OCI-LY3 (cell line): ENCODE results near the gene PTPN5.

Experiments used
- H2AFZ ChIP-seq: fragments of 200-600, 300-600 bp; shearing (Covaris generic); 2 replicates; pipeline ENCODE4 v1.6.0; 2014; ENCODE audit warnings: antibody characterized with exemption, low read depth, low read length
- H3K27ac ChIP-seq: fragments of 200-600, 300-600 bp; sonication (generic); 2 replicates; pipeline ENCODE4 v1.5.1; 2014; ENCODE audit warnings: mild to moderate bottlenecking, low read length, moderate library complexity, mixed read lengths
- H3K27me3 ChIP-seq: fragments of 200-600, 300-600 bp; sonication (generic); 2 replicates; pipeline ENCODE4 v1.6.1; 2014; ENCODE audit warnings: low read depth, low read length, mixed read lengths
- H3K36me3 ChIP-seq: fragments of 200-600, 300-600 bp; sonication (generic); replicated peaks from 2 replicates; pipeline ENCODE3; 2014; ENCODE audit warnings: low read depth, low read length, mixed read lengths
- H3K4me1 ChIP-seq: fragments of 300-600, 200-600 bp; sonication (generic); 2 replicates; pipeline ENCODE4 v1.6.1; 2014; ENCODE audit warnings: low read length, mixed read lengths
- H3K4me2 ChIP-seq: fragments of 200-600, 300-600 bp; sonication (generic); 2 replicates; pipeline ENCODE4 v1.6.1; 2014; ENCODE audit warnings: low read length, mixed read lengths
- H3K4me3 ChIP-seq: fragments of 300-600, 200-600 bp; sonication (generic); 2 replicates; pipeline ENCODE4 v1.5.1; 2014; ENCODE audit warnings: antibody characterized with exemption, mild to moderate bottlenecking, low read length, moderate library complexity
- H3K79me2 ChIP-seq: fragments of 300-600, 200-600 bp; shearing (Covaris generic); 2 replicates; pipeline ENCODE4 v1.6.1; 2014; ENCODE audit warnings: mild to moderate bottlenecking, low read length, mixed read lengths
- H3K9ac ChIP-seq: fragments of 300-600, 200-600 bp; shearing (Covaris generic); 2 replicates; pipeline ENCODE4 v1.6.0; 2014; ENCODE audit warnings: mild to moderate bottlenecking, low read length, moderate library complexity
- H3K9me3 ChIP-seq: fragments of 200-600, 300-600 bp; shearing (Covaris generic); 2 replicates; pipeline ENCODE4 v1.6.1; 2014; ENCODE audit warnings: low read length, mixed read lengths; ENCODE audit not compliant: insufficient read depth
- H4K20me1 ChIP-seq: fragments of 200-600, 300-600 bp; sonication (generic); 2 replicates; pipeline ENCODE4 v1.6.1; 2016; ENCODE audit warnings: low read length, mixed read lengths; ENCODE audit not compliant: insufficient read depth
- CTCF ChIP-seq: fragments of 200-600, 300-600 bp; sonication (generic); IDR thresholded peaks from 2 replicates; pipeline ENCODE4 v1.5.1; 2014; ENCODE audit warnings: antibody characterized with exemption, low read length, low read depth
- EZH2phosphoT487 ChIP-seq: fragments of 200-600 bp; shearing (Covaris generic); IDR thresholded peaks from 2 replicates; pipeline ENCODE4 v1.6.1; 2018; ENCODE audit warnings: antibody characterized with exemption, mixed run types, low read depth

The PTPN5 gene

DNA sequence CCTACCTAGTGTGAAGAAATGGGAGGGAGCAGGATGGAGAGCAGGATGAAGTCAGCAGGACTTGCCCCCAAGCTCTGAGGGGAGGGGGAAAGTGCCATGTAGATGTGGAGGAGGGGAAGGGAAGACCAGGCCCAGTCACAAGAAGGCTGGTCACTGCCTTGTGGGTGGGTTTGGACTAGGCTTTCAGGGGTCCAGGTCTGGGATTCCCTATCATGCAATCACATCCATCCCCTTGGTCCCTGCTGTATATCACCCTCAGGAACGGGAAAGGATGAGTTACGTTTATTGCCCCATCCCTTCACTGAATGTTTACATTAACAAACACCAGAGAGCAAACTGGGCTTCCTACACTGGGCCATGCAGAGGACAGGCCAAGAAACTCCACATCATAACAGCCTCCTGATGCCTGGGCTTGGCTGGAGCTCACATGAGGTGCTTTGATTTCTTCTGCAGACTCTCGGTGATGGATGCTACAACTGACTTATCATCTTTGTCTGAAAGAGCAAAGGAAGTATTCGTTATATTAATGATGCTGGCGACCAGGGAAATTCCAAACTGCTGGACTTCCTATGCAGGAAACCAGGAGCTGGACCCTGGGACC is 87.5 kb downstream of the PTPN5 start:
- TF ChIP-seq EZH2phosphoT487 = no peak
- no peak for TF ChIP-seq CTCF
- no peak overlapping the region for H2AFZ ChIP-seq
- H3K4me3 ChIP-seq = no peak overlapping the region
- H3K9me3 ChIP-seq = no peaks in the 10 kb centered on the region
- peaks cover 26% of the 10 kb centered on the region for H3K4me1 ChIP-seq
- H3K79me2 ChIP-seq = no peaks in the 10 kb centered on the region
- H3K27me3 ChIP-seq = peaks cover 21% of the 10 kb centered on the region
- no peak overlapping the region for H3K9ac ChIP-seq
- H3K27ac ChIP-seq = no peak overlapping the region
- no peaks in the 10 kb centered on the region for H4K20me1 ChIP-seq
- no peak overlapping the region for H3K4me2 ChIP-seq
- no peaks in the 10 kb centered on the region for H3K36me3 ChIP-seq

DNA sequence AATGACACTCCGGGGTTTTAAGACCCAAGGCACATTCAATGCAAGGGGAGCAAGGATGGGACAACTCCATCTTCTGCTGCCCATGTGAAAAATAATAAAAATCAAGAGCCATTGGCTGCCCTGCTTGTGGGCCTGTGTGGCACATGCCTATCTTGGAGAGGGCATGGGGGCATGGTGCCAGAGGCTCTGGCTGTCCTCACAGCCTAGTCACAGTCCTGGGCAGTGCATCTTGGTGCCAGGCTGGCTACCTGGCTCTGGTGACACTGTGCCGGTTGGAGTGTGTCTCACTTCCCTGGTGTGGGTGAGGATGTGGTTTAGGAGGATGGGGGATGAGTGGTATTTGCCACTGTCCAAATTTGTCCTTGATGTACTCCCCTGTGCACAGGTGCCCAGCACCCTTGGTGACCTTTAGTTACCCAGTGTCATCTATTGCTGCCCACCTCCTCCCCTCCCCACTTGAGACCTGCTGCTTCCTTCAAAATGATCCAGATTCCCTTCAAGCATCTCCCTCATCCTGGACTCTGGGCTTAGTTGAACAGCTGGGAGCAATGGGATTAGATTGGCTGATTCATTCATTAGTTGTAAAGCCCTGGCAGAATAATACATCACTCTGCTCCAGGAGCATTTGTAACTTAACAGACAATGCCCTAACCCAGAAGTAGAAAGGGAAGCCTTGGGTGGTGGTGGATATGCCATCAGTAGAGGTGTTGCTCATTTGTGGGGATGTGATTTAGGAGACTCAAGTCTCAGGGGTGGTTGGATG is 88.4 kb downstream of the PTPN5 start:
- Histone ChIP-seq H3K9me3 (no peaks in the 10 kb centered on the region), H3K36me3 (no peaks in the 10 kb centered on the region), H3K27ac (no peak overlapping the region), H3K27me3 (peaks cover 19% of the 10 kb centered on the region), H3K4me1 (peaks cover 27% of the 10 kb centered on the region), H2AFZ (no peak overlapping the region), H4K20me1 (no peaks in the 10 kb centered on the region), H3K4me2 (no peak overlapping the region), H3K79me2 (no peaks in the 10 kb centered on the region), H3K9ac (no peak overlapping the region), H3K4me3 (no peak overlapping the region)
- TF ChIP-seq EZH2phosphoT487 (no peak), CTCF (no peak)

- Histone ChIP-seq H3K4me1 (peaks cover 19% of the 10 kb centered on the region), H3K27me3 (peaks cover 24% of the 10 kb centered on the region), H4K20me1 (no peaks in the 10 kb centered on the region), H3K4me3 (no peak overlapping the region), H3K4me2 (no peak overlapping the region), H3K79me2 (no peaks in the 10 kb centered on the region), H3K36me3 (no peaks in the 10 kb centered on the region), H3K9me3 (no peaks in the 10 kb centered on the region), H3K9ac (no peak overlapping the region), H3K27ac (no peak overlapping the region), H2AFZ (no peak overlapping the region)
- TF ChIP-seq CTCF (no peak), EZH2phosphoT487 (no peak)
Observed at GRCh38 chr11:18701614-18702216, 89.9 kb downstream of the PTPN5 start.

DNA sequence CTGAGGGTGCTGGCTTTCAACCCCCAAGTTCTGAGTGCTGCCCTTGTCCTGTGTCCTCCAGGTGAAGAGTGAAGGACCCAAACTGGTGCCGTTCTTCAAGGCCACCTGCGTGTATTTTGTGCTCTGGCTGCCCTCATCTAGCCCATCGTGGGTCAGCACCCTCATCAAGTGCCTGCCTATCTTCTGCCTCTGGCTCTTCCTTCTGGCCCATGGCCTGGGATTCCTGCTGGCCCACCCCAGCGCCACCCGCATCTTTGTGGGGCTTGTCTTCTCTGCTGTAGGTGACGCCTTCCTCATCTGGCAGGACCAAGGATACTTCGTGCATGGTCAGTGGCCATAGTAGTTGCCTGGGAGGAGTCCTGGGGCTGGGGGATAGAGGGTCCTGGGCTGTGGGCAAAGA is 90.7 kb downstream of the PTPN5 start:
- no peak overlapping the region for H3K4me3 ChIP-seq
- H3K36me3 ChIP-seq = no peaks in the 10 kb centered on the region
- no peak overlapping the region for H3K4me2 ChIP-seq
- H3K9ac ChIP-seq = no peak overlapping the region
- H3K27ac ChIP-seq = no peak overlapping the region
- H3K79me2 ChIP-seq = no peaks in the 10 kb centered on the region
- H3K27me3 ChIP-seq = peaks cover 29% of the 10 kb centered on the region
- H3K9me3 ChIP-seq = no peaks in the 10 kb centered on the region
- TF ChIP-seq EZH2phosphoT487 (no peak), CTCF (no peak)
- H2AFZ ChIP-seq = no peak overlapping the region
- H3K4me1 ChIP-seq = peaks cover 15% of the 10 kb centered on the region
- no peaks in the 10 kb centered on the region for H4K20me1 ChIP-seq
